Brain pericyte (primary cell): ENCODE results near the gene JCHAIN.
"Not testable (repeated sequence)": the region's sequence is repeated elsewhere in the genome, so short reads cannot be mapped to it uniquely, and the experiment has no call there.

Experiments
- DNase-seq: peaks from one replicate; pipeline ENCODE4 v3.0.0-alpha.2; 2012; ENCODE audit warnings: low read depth, low spot score

The JCHAIN gene

GRCh38 chr4:70688795-70689231 is 22.5 kb upstream of the JCHAIN start:
- no peak for DNase-seq

GRCh38 chr4:70687821-70688794 is 21.8 kb upstream of the JCHAIN start, which contains the start of gene UTP3:
TSS of gene UTP3 (plus strand) at chr4:70688532. CDS start at chr4:70688678, 146 bp downstream.
- DNase-seq = peak; percentile 98

- no peak for DNase-seq
These were observed 21.1 kb upstream of the JCHAIN start for GRCh38 chr4:70687392-70687791.

- DNase-seq = not testable (repeated sequence)
These were observed 15.8 kb upstream of the JCHAIN start for GRCh38 chr4:70682142-70682541.

- no peak for DNase-seq
These were observed 15.4 kb upstream of the JCHAIN start for GRCh38 chr4:70681704-70682103.

GRCh38 chr4:70680934-70681333 is 14.6 kb upstream of the JCHAIN start:
- DNase-seq = no peak

GRCh38 chr4:70678383-70678999 is 12.2 kb upstream of the JCHAIN start:
- no peak for DNase-seq

- DNase-seq = no peak
These were observed 10.3 kb upstream of the JCHAIN start for GRCh38 chr4:70676554-70677090.

GRCh38 chr4:70674731-70675130 is 8.4 kb upstream of the JCHAIN start:
- no peak for DNase-seq

GRCh38 chr4:70674191-70674590 is 7.9 kb upstream of the JCHAIN start:
- DNase-seq = no peak

GRCh38 chr4:70671091-70671490 is 4.8 kb upstream of the JCHAIN start:
- DNase-seq = no peak

- DNase-seq = no peak
These were observed 4.2 kb upstream of the JCHAIN start for GRCh38 chr4:70670332-70671014.

- no peak for DNase-seq
These were observed 1.6 kb upstream of the JCHAIN start for GRCh38 chr4:70667740-70668535.

- DNase-seq = not testable (repeated sequence)
These were observed 4.9 kb downstream of the JCHAIN start for GRCh38 chr4:70661309-70661922.

GRCh38 chr4:70660106-70660505 is 6.2 kb downstream of the JCHAIN start:
- no peak for DNase-seq

- DNase-seq = no peak
These were observed 7.9 kb downstream of the JCHAIN start for GRCh38 chr4:70658418-70658817.

- no peak for DNase-seq
These were observed 9.0 kb downstream of the JCHAIN start for GRCh38 chr4:70657326-70657725.

- no peak for DNase-seq
These were observed 11.7 kb downstream of the JCHAIN start for GRCh38 chr4:70654605-70655011.

- DNase-seq = no peak
These were observed 14.3 kb downstream of the JCHAIN start for GRCh38 chr4:70651864-70652506.

- not testable (repeated sequence) for DNase-seq
These were observed 15.6 kb downstream of the JCHAIN start for GRCh38 chr4:70650741-70651140.
